HEK293T (cell line): ENCODE results near the gene CCR6.

Experiments used
- ARNT ChIP-seq: fragments of 450-650 bp; IDR thresholded peaks from 2 replicates; pipeline ENCODE4 v1.6.1; 2017; ENCODE audit warnings: mild to moderate bottlenecking
- BHLHE40 ChIP-seq: fragments of 450-650 bp; IDR thresholded peaks from 2 replicates; pipeline ENCODE4 v1.6.1; 2016; ENCODE audit warnings: mild to moderate bottlenecking, moderate library complexity, borderline replicate concordance
- ELF4 ChIP-seq: fragments of 450-650 bp; IDR thresholded peaks from 2 replicates; pipeline ENCODE4 v1.6.1; 2017; ENCODE audit warnings: antibody characterized with exemption
- FOXA1 ChIP-seq: fragments of 450-650 bp; IDR thresholded peaks from 2 replicates; pipeline ENCODE4 v1.6.1; 2016; ENCODE audit warnings: mild to moderate bottlenecking
- FOXK2 ChIP-seq: fragments of 450-650 bp; IDR thresholded peaks from 2 replicates; pipeline ENCODE4 v1.6.1; 2016; ENCODE audit warnings: mild to moderate bottlenecking
- FOXM1 ChIP-seq: fragments of 450-650 bp; IDR thresholded peaks from 2 replicates; pipeline ENCODE4 v1.6.1; 2017; ENCODE audit warnings: mild to moderate bottlenecking, borderline replicate concordance
- HDGF ChIP-seq: fragments of 450-650 bp; IDR thresholded peaks from 2 replicates; pipeline ENCODE4 v1.6.1; 2017; ENCODE audit warnings: antibody characterized with exemption, borderline replicate concordance
- L3MBTL2 ChIP-seq: fragments of 450-650 bp; conservative IDR thresholded peaks from 2 replicates; pipeline ENCODE4 v1.6.1; 2016; ENCODE audit warnings: mild to moderate bottlenecking
- LEF1 ChIP-seq: fragments of 450-650 bp; IDR thresholded peaks from 2 replicates; pipeline ENCODE4 v1.6.1; 2017; ENCODE audit warnings: mild to moderate bottlenecking, borderline replicate concordance
- PKNOX1 ChIP-seq: fragments of 450-650 bp; IDR thresholded peaks from 2 replicates; pipeline ENCODE4 v1.6.1; 2016
- SP1 ChIP-seq: fragments of 450-650 bp; IDR thresholded peaks from 2 replicates; pipeline ENCODE4 v1.6.1; 2017
- TARDBP ChIP-seq: fragments of 450-650 bp; IDR thresholded peaks from 2 replicates; pipeline ENCODE4 v1.6.1; 2016

- TF ChIP-seq HDGF (no peak), L3MBTL2 (no peak), BHLHE40 (no peak), FOXA1 (no peak), SP1 (no peak), FOXM1 (no peak), ELF4 (no peak), TARDBP (no peak), FOXK2 (no peak), LEF1 (no peak), ARNT (no peak), PKNOX1 (no peak)
These were observed 20.6 kb upstream of the CCR6 start for GRCh38 chr6:167102318-167102717.
